ENCODE data around the gene AFF3.

AFF3 gene

DNA sequence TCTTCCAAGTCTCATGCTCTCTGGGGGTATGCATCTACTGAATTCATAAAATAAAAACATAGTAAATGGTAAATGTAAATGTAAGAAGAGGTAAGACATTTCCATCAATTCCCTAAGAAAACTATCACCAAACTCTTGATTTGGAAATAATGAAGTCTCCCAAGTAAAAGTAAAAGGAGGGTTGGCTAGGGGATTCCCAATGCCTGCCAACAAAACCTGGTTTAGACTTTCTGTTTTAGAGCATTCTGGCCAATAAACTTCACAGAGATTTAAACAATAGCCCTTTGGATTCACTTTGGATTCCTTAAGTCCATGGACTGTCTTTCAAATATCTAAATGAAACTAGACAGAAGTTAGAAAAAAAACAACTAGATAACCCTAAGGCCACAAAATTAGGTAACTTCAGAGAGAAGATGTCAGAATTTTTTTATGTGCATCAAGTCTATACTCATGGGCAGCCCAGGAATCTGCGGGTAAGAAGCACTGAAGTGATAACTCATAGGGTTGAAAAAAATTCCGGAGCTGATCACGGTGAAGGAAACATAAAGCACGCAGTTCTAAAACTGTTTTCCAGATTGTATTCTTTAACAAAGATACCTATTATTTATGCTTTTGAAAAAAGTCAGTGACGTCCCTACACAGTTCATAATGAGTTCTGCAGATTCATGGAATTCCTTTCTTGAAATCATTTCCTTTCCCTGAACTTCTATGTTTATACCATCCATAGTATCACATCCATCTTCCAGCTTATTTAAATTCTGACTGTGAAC, 263.6 kb downstream of the AFF3 start:
- DNase-seq, result no peak

DNA sequence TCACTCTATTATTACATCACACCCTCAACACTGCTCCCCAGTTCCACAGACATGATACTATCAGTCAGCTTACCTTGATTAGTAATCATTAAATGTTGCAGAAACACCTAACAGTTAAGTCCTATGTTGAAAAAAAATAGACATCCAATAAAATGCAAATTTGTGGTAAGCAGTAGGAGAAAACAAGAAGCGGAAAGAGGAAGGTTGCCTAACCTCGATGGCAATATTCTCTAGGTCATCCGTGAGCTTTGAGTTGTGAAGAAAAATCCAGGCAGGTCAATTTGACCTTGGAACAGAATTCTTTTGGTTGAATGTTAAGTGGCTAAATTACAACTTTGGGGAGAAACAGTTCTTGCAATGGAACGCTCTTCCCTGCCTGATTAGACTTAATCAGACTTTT, 264.4 kb downstream of the AFF3 start:
- DNase-seq, result no peak

DNA sequence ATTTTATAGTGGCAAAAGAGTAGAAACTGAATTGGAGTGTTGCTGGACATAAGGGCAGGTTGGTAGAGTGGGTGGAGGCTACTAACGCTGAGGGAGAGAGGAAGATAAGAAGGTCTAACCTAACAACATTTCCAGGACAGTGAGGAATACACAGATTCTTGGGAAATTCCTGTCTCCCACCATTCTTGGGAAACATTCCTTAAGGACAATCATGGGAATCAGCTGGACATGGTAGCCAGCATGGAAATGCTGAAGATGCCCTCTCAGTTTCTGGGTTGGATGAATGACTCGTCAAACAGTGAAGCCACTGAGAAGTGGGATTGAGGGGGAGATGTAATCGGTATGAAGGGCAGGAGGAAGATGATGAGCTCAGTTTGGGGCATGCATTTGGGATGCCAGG, 265.4 kb downstream of the AFF3 start:
- DNase-seq, result no peak

DNA sequence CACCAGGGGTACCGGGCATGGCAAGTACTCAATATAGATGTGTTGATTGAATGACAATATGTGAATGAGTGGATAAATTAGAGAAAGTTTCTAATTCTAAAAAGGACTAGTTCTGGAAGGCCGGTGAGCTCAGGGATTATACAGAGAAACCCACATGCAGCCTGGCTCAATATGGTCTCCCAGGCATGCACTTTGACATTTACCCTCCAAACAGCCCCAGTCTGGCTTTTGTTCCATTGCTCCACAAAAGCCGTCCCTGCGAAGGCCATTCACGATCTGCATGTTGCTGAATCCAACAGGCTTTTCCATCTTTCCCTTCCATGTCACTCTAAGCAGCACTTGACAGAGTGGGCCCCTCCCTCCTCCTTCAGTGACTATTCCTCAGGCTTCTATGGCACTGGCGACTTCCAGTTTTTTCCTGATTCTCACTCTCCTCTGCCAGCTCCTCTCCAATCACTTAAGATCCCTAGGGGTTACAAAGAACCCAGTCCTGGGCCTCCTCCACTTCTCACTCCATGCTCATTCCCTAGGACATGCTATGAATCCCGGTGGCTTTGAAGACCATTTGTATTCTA, 266.7 kb downstream of the AFF3 start:
- no peak for DNase-seq

DNA sequence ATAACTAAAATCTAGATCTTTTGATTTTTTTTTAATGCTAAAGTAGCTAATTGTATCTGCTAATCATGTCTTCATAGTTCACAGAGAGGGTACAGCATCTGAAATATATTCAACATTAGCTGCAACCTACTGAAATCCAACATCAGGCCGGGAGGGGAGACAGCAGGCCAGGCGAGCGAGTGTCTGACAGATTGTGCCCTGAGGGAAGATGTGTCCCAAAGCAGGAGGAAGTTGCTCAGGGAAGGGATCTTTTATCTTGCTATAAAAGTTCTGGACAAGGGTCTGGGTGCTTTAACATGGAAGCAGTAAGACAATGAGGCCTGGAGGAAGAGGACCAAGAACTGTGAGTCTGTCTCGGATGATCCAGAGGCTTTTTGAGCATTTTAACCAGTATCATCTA, 274.1 kb downstream of the AFF3 start:
- no peak for DNase-seq

DNA sequence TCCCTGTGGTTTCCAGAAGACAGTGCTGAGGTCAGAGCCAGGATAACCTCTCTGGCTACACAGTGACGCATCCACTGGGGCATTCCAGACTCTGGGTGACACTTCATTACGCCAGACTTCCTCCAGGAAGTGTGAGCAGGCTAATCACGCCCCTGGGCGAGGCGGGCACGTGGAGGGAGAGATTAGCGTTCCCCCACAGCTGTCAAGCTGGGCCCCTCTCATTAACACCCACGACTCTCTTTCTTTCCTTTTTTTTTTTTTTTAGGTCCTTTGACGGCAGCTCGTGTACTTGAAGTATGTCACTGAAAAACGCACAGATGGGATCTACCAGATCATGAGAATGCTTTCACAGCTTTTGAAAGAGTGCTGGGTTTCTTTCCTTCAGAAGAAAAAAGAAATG, 274.6 kb downstream of the AFF3 start:
- DNase-seq, result no peak

DNA sequence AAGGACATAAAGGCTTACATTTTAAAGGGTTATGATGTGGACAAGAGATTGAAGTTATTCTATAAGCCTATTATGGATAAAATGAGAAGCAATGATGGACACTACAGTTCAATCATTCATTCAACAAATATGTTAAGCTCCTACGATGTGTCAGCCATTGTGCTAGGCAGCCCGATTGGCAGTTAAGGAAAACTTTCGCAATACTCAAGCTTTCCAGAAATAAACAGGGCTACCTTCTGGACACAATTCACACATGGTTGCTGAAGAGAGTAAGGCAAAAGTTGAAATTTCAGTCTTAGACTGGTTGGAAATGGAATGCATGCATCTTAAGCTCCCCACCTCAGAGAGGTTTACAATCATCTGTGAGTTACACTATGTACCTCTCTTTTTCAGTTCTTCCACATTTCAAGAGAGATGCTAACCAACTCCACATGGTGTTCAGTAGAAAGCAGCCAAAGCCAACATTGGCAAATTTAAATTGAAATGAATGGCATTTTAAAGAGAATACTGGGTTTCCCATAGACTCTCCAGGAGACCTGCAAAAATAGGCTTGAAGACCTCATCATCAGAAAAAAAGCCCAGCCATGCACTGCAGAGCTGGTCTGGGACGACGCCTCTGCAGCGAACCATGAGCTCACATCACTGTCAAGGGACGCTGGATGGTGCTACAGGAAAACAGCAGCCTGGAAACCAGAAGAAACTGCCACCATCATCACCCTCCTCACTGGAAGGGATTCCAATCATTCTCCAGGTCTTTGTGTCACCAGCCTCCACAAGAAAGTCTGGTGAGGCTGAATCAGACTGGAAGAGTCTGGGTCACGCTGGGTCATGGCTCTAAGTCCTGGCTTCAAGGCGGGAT, 276.3 kb downstream of the AFF3 start:
- DNase-seq, result no peak

DNA sequence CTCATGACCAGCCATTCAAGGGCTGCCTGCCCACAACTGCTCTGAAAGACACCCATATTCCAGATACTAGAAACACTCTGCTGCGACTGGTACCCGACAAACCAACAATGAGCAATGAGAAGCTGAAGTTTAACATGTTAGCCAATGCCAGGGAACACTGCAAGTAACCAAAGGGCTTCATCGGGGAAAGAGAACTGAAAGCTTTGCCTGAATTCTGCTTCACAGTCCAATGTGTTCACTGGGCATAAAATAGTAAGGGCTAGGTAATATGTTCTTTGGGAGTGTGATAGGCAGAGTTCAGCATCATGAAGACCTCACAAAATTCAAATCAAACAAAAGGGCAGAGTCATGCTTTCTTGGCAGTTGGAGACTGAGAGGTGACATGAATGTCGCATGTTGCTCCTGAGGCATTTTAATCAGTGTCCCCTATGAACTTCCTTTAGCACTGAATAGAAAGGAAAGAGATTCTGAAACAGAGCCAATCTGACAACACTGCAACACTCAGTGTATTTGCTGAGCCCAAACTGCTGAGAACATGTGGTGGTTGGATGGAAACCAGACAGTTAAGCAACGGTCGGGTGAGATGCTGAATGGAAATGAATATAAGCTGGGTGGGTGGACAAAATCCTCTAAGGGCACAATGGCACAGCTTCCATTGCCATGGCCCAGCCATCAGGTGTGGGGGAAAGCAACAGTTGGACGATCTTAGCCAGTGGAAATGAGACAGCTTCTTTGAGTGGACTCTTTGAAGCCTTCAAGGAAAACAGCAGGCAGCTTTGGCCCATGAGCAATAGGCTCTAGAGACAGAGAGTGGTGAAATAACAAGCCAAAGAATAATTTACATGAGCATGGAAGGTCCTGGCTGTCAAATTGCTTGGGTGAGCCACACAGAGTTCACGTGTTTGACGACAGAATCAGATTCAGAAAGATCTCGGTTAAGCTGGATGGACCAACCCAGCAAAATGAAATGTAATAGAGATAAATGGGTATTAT, 277.5 kb downstream of the AFF3 start:
- no peak for DNase-seq

DNA sequence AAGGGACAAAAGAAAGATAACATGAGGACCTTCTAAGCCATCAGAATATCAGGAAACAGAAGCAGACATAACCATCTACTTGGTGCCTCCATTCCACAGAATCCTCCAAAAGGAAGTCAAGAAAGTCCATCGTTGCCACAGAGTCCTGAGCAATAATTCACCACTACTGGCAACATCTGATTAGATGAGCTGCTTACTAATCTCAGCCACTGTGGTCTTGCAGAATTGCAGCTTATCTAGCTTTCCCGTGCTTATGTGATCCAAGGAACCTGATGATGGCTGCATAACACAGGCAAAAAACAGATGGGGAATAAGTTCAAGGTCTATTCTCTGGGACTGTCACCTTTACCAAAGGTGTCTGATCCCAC, 278.5 kb downstream of the AFF3 start:
- DNase-seq, result no peak

DNA sequence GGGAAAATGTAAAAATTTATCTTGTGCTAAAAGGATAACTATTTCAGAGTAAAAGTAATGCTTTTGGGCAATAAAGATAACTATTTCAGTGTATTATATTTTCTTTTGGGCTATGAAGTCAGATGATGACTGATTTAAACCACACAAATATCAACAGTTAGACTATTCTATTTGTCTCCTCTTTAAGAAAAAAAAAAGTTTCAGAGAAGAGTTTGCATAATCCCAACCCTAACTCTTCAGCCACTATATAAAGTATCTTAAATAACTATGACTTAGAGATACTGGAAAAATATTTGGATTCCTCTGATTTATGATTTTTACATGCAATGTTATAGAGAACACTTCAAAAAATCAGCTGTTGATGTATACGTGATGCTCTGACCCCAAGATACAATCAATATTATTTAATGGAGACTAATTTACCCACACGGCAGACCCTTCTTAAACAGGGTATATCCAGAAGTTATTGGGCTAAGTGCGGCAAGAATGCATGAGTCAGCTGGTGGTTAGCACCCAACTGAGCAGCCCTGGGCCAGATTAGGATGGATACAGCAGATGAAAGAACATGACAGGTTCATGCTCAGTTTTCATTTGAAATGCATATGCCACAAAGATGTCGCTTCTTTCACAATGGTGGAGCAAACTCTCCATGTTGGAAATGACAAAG, 279.0 kb downstream of the AFF3 start:
- DNase-seq, result no peak

DNA sequence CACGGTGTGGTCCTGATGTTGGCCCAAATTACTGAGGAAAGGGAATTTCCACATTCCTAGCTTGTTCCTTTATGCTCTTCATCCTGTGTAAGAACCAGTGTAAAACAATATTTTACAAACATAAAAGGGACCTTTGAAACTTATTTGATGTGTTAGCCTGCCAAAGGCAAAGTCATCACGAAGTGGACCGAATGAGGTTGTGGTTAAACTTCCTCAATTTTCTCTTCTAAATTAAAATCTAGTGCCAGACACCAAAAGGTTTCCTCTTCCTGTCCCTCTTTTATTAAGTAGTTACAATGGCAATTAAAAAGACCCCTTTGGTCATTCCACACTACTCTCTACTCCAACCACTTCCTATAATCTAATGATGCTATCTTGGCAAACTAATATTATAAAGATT, 279.8 kb downstream of the AFF3 start:
- no peak for DNase-seq

DNA sequence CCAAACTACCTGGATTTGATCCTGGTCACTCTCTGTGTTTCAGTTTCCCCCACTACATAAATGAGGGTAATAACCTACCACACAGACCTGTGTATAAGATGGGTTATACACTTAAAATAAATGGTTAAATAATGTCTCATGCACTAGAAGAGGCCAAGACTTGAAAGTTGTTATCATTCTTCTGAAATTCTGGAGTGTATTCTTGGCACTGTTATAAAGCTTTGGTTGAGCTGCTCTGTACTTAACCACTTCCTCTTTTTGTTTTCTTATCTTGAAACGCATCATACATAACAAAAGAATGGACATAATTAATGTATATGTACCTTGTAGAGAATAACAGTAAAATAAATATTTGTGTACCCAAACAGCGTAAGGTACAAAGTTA, 281.0 kb downstream of the AFF3 start:
- no peak for DNase-seq

DNA sequence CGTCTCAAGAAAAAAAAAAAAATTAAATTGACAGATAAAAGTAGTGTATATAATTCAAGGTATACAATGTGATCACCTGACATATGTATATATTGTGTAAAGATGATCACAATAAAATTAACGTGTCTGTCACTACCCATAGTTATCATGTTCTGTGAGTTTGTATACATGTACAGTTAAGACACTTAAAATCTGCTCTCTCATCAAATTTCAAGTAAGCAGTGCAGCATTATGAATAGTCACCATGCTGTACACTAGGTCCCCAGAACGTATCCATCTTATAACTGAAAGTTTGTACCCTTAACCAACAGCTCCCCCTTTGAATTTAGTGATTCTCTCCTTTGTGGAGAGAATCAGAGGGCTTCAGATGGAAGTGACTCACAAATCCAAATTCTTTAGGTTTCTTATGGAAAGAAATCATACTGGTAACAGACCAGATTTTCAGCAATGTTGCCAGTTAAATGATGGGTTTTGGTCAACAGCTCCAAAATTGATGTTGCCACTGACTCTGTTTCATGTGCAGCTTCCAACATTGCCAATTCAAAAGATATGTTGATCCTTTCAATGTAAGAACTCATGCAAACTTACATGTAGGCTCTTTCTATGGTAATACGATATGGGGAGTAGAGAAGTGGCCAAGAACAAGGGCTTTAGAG, 281.5 kb downstream of the AFF3 start:
- no peak for DNase-seq

DNA sequence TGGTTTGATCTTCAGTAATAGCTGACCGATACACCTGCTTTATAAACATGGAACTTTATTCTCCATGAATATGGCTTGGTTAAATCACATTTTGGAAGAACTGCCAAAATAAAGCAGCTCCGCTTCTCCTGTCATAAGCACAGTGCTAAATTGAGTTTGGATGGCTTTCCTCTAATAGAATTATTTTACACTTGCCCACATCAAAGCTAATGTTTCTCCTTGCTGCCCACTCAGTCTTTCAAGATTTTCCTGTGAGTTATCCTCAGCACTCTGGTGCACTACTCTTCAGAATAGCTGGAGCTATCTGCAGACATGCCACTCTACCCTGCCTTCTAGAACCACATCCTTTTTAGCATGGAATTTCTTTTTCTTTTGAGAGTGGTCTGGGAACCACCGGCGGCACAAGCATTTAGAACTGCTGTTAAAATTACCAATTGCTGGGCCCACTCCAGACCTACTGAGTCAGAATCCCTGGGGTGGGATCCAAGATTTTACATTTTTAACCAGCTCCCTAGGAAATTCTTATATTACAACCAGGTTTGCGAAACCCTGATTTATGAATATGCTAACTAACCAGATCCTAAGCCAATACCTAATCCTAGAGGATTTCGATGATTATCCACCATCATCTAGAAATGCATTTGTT, 283.3 kb downstream of the AFF3 start:
- DNase-seq, result no peak

DNA sequence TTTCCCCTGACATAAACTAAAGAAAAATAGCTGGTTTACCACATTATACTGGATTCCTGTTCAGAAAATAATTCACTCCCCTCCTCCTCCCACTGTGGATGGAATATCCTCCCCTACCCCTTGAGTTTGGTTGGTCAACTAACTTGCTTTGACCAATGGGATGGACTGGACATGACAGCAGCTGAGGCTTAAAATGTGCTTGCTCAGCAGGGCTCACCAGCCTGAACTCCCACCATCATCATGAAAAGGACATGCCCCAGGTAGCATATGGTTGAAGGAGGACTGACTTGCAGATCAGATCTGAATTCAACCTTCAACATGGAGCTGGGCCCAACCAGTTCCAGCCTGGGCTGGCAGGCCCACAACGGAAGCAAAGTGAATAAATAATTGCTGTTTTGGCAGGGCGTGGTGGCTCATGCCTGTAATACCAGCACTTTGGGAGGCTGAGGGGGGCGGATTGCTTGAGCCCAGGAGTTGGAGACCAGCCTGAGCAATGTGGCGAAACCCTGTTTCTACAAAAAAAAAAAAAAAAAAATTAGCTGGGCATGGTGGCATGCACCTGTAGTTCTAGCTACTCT, 284.4 kb downstream of the AFF3 start:
- no peak for DNase-seq

DNA sequence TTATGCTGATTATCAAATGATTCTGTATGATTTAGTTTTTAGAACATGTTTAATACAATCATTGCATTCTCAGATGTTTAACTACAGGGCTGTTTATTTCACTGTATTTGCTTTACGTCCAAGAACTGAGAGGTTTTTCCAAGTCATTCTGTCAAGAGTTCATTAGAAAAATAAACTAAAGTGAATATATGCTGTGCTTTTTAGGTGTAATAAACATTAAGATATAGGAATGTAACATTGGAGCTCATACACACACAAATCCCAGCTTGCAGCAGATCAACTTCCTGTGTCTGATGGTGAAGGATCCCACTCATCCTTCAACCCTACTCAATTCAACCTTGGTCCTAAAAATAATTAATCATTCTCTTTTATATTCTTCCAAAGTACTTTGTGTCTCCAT, 285.0 kb downstream of the AFF3 start:
- no peak for DNase-seq

DNA sequence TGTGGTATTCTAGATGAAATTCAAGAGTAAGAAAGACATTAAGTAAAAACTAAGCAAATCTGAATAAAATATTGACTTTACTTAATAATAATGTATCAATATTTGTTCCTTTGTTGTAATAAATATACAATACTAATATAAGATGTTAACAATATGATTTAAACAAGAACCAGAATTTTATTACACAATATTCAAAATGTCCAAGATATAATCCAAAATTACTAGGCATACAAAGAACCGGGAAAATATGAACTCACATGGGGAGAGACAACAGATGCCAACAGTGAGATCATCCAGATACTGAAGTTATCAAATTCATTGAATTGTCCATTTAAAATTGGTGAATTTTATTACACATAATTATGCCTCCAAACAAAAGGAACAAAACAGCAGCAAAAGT, 286.3 kb downstream of the AFF3 start:
- DNase-seq, result no peak

DNA sequence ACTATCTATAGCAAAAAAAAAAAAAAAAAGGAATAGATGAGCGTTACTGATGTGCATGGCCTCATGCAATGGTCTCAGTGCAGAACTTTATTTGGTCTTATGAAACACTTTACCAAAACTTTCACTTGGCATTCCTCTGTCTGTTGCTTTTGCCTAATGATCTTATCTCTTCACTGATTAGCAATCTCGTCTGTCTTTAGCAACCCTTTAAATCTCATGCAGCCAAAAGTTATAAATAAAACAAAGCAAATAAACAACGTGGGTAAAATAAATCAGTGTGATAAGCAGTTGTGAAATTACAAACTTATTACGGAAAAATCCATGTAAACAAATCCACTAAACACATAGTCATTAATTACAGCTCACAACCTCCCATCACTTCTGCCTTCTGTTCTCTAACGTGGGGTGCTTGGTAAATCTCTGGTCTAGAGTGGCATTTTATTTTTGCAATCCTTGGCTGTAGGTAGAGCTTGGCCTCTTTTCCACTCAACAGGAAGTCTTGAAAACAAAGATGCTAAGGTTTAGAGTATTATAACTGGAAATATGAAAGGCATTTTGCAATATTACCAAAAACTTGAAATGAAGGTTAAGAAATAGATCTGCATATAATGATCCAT, 288.0 kb downstream of the AFF3 start:
- DNase-seq, result no peak

DNA sequence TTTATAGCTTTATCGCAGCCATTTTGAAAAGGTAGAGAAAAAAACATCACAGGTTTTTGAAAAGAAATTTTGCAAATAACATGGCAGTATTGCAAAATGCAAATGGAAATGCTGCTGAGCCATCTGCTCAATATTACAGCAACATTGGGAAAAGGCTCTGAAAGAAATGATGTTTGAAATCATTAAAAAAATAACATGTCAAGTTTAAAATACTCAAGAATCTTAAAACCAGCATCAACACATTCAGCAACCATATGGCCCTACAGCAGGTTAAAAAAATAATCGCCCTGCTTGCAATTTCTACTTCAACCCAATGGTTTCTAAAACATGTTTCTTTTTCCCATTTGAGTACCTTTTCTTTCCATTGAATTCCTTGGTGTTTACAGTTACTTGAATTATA, 289.4 kb downstream of the AFF3 start:
- no peak for DNase-seq

DNA sequence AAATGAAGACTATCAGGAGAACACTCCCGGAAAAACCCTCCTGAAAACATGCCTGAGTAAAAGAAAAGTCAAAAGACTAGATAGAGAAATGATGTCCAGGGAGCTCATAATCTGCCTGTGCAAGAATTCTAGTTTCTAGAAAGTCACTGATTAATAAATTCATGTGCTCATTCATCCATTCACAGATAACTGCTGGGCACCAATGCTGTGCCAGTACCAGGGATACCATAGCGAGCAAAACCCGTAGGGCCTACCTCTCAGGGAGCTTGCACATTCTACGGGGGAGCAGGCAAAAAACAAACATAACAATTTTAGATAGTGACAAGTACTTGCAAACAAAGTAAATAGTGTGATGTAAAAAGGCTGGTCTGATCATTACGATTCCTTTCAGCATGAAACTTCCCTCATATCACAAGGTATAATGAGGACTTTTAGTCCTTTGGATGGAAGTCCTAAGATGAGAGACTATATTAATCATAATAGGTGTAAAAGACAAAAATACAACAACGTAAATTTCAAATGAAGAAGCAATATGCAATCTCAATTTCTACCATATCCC, 289.9 kb downstream of the AFF3 start:
- no peak for DNase-seq
